ENCODE data around the gene NAP1L5.

NAP1L5 gene

GRCh38 chr4:88661739-88662138 is 35.9 kb downstream of the NAP1L5 start:
- TF ChIP-seq ISL1 (CRISPR knock-in tag; IDR thresholded peaks at IDR 0.05) (0 out of 2 replicates have a peak, but pooled peaks have one; percentile 20), PPARA (CRISPR knock-in tag; IDR thresholded peaks at IDR 0.05; ENCODE audit: borderline replicate concordance) (no peak)

DNA sequence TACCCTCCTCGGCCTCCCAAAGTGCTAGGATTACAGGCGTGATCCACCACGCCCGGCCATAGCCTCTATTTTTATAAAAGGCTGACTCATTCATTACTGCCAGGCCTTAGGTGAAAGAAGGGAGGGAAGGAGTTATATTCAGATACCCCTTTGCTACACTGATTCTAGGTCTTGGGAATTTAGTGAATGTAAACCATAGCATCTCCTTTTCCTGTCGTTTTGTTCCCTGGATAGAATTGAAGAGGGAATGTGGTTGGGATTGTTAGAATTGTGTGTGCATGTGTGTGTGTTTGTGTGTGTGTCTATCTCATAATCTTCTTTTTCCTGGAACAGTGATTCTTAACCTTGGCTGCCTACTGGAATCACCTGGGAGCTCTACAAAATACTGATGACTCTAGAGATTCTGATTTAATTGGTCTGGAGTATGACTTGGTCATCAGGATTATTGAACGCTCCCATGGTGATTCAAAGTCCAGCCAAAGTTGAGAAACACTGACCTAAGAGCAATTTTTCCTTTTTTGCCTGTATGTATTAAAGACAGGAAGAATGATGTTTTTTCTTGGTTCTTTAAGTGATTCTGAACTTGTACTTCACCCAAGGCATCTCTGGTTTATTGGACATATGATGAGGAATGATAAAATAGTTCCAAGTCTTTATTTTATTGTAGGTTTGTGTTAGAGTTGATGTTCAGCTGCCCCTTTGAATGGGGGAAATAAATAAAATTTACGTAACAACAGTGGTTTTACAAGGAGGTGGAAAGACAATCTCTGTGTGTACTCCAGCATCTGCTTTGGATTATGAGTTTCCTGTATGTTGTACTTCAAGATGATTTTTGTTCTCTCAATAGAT is 37.0 kb downstream of the NAP1L5 start:
- ATAC-seq, result peak; percentile 52
- TF ChIP-seq TSHZ2 (CRISPR knock-in tag; IDR thresholded peaks at IDR 0.05), result no peak
- no peak for TF ChIP-seq ZNF70 (CRISPR knock-in tag; IDR thresholded peaks at IDR 0.05)
- no peak for TF ChIP-seq SNAI2 (CRISPR knock-in tag; IDR thresholded peaks at IDR 0.05)
- TF ChIP-seq ZC3H10 (CRISPR knock-in tag; IDR thresholded peaks at IDR 0.05), result no peak
- no peak for TF ChIP-seq ZFP3 (CRISPR knock-in tag; IDR thresholded peaks at IDR 0.05)
- no peak for TF ChIP-seq ZNF565 (CRISPR knock-in tag; conservative IDR thresholded peaks at IDR 0.05; ENCODE audit: low read depth)
- no peak for TF ChIP-seq ZNF8 (CRISPR knock-in tag; IDR thresholded peaks at IDR 0.05)
- TF ChIP-seq ARNTL (CRISPR knock-in tag; IDR thresholded peaks at IDR 0.05; ENCODE audit: borderline replicate concordance, low read depth), result no peak
- TF ChIP-seq, protein P1, sequence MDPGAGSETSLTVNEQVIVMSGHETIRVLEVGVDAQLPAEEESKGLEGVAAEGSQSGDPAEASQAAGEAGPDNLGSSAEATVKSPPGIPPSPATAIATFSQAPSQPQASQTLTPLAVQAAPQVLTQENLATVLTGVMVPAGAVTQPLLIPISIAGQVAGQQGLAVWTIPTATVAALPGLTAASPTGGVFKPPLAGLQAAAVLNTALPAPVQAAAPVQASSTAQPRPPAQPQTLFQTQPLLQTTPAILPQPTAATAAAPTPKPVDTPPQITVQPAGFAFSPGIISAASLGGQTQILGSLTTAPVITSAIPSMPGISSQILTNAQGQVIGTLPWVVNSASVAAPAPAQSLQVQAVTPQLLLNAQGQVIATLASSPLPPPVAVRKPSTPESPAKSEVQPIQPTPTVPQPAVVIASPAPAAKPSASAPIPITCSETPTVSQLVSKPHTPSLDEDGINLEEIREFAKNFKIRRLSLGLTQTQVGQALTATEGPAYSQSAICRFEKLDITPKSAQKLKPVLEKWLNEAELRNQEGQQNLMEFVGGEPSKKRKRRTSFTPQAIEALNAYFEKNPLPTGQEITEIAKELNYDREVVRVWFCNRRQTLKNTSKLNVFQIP (CRISPR knock-in tag; IDR thresholded peaks at IDR 0.05; ENCODE audit: borderline replicate concordance, low read depth), result no peak
- TF ChIP-seq ZFP30 (CRISPR knock-in tag; IDR thresholded peaks at IDR 0.05), result no peak
- TF ChIP-seq OSR1 (CRISPR knock-in tag; IDR thresholded peaks at IDR 0.05), result no peak
- TF ChIP-seq RARB (CRISPR knock-in tag; IDR thresholded peaks at IDR 0.05), result no peak

More at GRCh38 chr4:88661739-88662138, 35.9 kb downstream of the NAP1L5 start:
- peak; percentile 57 for ATAC-seq

DNA sequence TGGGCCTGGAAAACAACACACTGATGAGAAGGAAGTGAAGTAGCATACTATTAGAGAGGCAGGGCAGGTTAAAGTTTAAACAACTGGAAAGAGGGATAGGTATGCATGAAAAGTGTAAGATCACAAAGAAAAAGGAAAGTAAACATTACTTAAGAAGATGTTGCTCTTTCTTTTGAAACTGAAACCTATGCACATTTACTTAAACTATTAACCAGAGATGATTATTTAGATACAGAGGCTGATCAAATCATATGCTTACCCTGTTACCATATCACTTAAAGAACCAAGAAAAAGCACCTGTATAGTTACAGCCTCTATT is 37.8 kb downstream of the NAP1L5 start:
- TF ChIP-seq ARNTL (CRISPR knock-in tag; IDR thresholded peaks at IDR 0.05; ENCODE audit: borderline replicate concordance, low read depth) (no peak), PPARA (CRISPR knock-in tag; IDR thresholded peaks at IDR 0.05; ENCODE audit: borderline replicate concordance) (no peak), TOX (CRISPR knock-in tag; IDR thresholded peaks at IDR 0.05; ENCODE audit: borderline replicate concordance) (no peak), ISL1 (CRISPR knock-in tag; IDR thresholded peaks at IDR 0.05) (no peak), RARB (CRISPR knock-in tag; IDR thresholded peaks at IDR 0.05) (no peak), ESRRG (CRISPR knock-in tag; IDR thresholded peaks at IDR 0.05) (no peak), ZNF8 (CRISPR knock-in tag; IDR thresholded peaks at IDR 0.05) (no peak), BACH2 (CRISPR knock-in tag; IDR thresholded peaks at IDR 0.05; ENCODE audit: borderline replicate concordance) (no peak), ZNF565 (CRISPR knock-in tag; conservative IDR thresholded peaks at IDR 0.05; ENCODE audit: low read depth) (no peak), ZFP3 (CRISPR knock-in tag; IDR thresholded peaks at IDR 0.05) (no peak), GLIS3 (CRISPR knock-in tag; IDR thresholded peaks at IDR 0.05) (no peak), TSHZ2 (CRISPR knock-in tag; IDR thresholded peaks at IDR 0.05) (no peak), ZFP30 (CRISPR knock-in tag; IDR thresholded peaks at IDR 0.05) (no peak)
- TF ChIP-seq, protein P2, sequence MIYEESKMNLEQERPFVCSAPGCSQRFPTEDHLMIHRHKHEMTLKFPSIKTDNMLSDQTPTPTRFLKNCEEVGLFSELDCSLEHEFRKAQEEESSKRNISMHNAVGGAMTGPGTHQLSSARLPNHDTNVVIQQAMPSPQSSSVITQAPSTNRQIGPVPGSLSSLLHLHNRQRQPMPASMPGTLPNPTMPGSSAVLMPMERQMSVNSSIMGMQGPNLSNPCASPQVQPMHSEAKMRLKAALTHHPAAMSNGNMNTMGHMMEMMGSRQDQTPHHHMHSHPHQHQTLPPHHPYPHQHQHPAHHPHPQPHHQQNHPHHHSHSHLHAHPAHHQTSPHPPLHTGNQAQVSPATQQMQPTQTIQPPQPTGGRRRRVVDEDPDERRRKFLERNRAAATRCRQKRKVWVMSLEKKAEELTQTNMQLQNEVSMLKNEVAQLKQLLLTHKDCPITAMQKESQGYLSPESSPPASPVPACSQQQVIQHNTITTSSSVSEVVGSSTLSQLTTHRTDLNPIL (CRISPR knock-in tag; IDR thresholded peaks at IDR 0.05; ENCODE audit: low read depth), result no peak
- TF ChIP-seq, protein P1 (CRISPR knock-in tag; IDR thresholded peaks at IDR 0.05; ENCODE audit: borderline replicate concordance, low read depth), result no peak
- TF ChIP-seq, protein P3, sequence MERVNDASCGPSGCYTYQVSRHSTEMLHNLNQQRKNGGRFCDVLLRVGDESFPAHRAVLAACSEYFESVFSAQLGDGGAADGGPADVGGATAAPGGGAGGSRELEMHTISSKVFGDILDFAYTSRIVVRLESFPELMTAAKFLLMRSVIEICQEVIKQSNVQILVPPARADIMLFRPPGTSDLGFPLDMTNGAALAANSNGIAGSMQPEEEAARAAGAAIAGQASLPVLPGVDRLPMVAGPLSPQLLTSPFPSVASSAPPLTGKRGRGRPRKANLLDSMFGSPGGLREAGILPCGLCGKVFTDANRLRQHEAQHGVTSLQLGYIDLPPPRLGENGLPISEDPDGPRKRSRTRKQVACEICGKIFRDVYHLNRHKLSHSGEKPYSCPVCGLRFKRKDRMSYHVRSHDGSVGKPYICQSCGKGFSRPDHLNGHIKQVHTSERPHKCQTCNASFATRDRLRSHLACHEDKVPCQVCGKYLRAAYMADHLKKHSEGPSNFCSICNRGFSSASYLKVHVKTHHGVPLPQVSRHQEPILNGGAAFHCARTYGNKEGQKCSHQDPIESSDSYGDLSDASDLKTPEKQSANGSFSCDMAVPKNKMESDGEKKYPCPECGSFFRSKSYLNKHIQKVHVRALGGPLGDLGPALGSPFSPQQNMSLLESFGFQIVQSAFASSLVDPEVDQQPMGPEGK (CRISPR knock-in tag; IDR thresholded peaks at IDR 0.05; ENCODE audit: borderline replicate concordance), result no peak

More for the DNA sequence above, 37.8 kb downstream of the NAP1L5 start:
- ATAC-seq, result no peak
